ENCODE data around the gene UTS2B. TPM values are rescaled to one million over a fixed set of nuclear protein-coding genes. Genes with fewer than 3 reads are reported as not detected.
"Not testable (repeated sequence)": the region's sequence is repeated elsewhere in the genome, so short reads cannot be mapped to it uniquely, and the experiment has no call there.

Gene UTS2B
- total RNA-seq, 1 experiment from 2014 or later = 4.7 TPM

GRCh38 chr3:191275751-191276150, 54.6 kb downstream of the UTS2B start:
- no peaks in the 10 kb centered on the region for H3K36me3 ChIP-seq (ENCODE audit: insufficient read depth, low read length, poor library complexity, severe bottlenecking)
- intact Hi-C loops (cut with micrococcal nuclease; ENCODE audit: unreplicated experiment) = no loop called here
- no peak overlapping the region for H3K4me3 ChIP-seq (ENCODE audit: low read depth, low read length, poor library complexity, severe bottlenecking)
- BruUV-seq (replicated peaks) = no TSS peak
- DNase-seq (ENCODE audit: low spot score) = no peak
- H3K4me1 ChIP-seq (ENCODE audit: insufficient read depth, low read length, poor library complexity, severe bottlenecking) = peaks cover 7% of the 10 kb centered on the region
- no peaks in the 10 kb centered on the region for H3K27me3 ChIP-seq (replicated peaks; ENCODE audit: insufficient read depth, low read depth, low read length, poor library complexity)
- CTCF ChIA-PET = no interaction called here
- H3K9me3 ChIP-seq (ENCODE audit: low read depth, low read length, poor library complexity, severe bottlenecking) = peaks cover 5% of the 10 kb centered on the region
- TF ChIP-seq CTCF (conservative IDR thresholded peaks at IDR 0.05; ENCODE audit: low read depth, low read length) = no peak
- no peak for TF ChIP-seq EZH2 (IDR thresholded peaks at IDR 0.05; ENCODE audit: borderline replicate concordance, low read depth, low read length, poor library complexity, severe bottlenecking)
- POLR2A ChIA-PET (ENCODE audit: low non-redundant PET) = no interaction called here
- no peak overlapping the region for H3K27ac ChIP-seq (ENCODE audit: low read depth, low read length, poor library complexity, severe bottlenecking)

- H3K27ac ChIP-seq (ENCODE audit: low read depth, low read length, poor library complexity, severe bottlenecking); CTCF ChIA-PET; intact Hi-C loops (cut with micrococcal nuclease; ENCODE audit: unreplicated experiment); BruUV-seq (replicated peaks); H3K4me1 ChIP-seq (ENCODE audit: insufficient read depth, low read length, poor library complexity, severe bottlenecking); H3K36me3 ChIP-seq (ENCODE audit: insufficient read depth, low read length, poor library complexity, severe bottlenecking); H3K27me3 ChIP-seq (replicated peaks; ENCODE audit: insufficient read depth, low read depth, low read length, poor library complexity); H3K9me3 ChIP-seq (ENCODE audit: low read depth, low read length, poor library complexity, severe bottlenecking); H3K4me3 ChIP-seq (ENCODE audit: low read depth, low read length, poor library complexity, severe bottlenecking); POLR2A ChIA-PET (ENCODE audit: low non-redundant PET); DNase-seq (ENCODE audit: low spot score): not testable (repeated sequence)
Observed at GRCh38 chr3:191275244-191275643, 55.1 kb downstream of the UTS2B start.

- no peaks in the 10 kb centered on the region for H3K4me1 ChIP-seq (ENCODE audit: insufficient read depth, low read length, poor library complexity, severe bottlenecking)
- ChIA-PET POLR2A (ENCODE audit: low non-redundant PET) (no interaction called here), CTCF (interaction anchor here (0.7 kb wide), 1 partner anchor 38 kb away, joined by 7 read pairs; no protein-coding TSS in a partner anchor)
- no peaks in the 10 kb centered on the region for H3K36me3 ChIP-seq (ENCODE audit: insufficient read depth, low read length, poor library complexity, severe bottlenecking)
- H3K27me3 ChIP-seq (replicated peaks; ENCODE audit: insufficient read depth, low read depth, low read length, poor library complexity) = no peaks in the 10 kb centered on the region
- no TSS peak for BruUV-seq (replicated peaks)
- no peak overlapping the region for H3K4me3 ChIP-seq (ENCODE audit: low read depth, low read length, poor library complexity, severe bottlenecking)
- no peak for DNase-seq (ENCODE audit: low spot score)
- no peak overlapping the region for H3K27ac ChIP-seq (ENCODE audit: low read depth, low read length, poor library complexity, severe bottlenecking)
- intact Hi-C loops (cut with micrococcal nuclease; ENCODE audit: unreplicated experiment) = no loop called here
- H3K9me3 ChIP-seq (ENCODE audit: low read depth, low read length, poor library complexity, severe bottlenecking) = peaks cover 5% of the 10 kb centered on the region
- TF ChIP-seq CTCF (conservative IDR thresholded peaks at IDR 0.05; ENCODE audit: low read depth, low read length) = no peak
- no peak for TF ChIP-seq EZH2 (IDR thresholded peaks at IDR 0.05; ENCODE audit: borderline replicate concordance, low read depth, low read length, poor library complexity, severe bottlenecking)
Observed at GRCh38 chr3:191269289-191270085, 60.8 kb downstream of the UTS2B start.

- Histone ChIP-seq H3K27ac (ENCODE audit: low read depth, low read length, poor library complexity, severe bottlenecking) (no peak overlapping the region), H3K36me3 (ENCODE audit: insufficient read depth, low read length, poor library complexity, severe bottlenecking) (no peaks in the 10 kb centered on the region), H3K9me3 (ENCODE audit: low read depth, low read length, poor library complexity, severe bottlenecking) (peaks cover 5% of the 10 kb centered on the region), H3K4me1 (ENCODE audit: insufficient read depth, low read length, poor library complexity, severe bottlenecking) (no peaks in the 10 kb centered on the region), H3K4me3 (ENCODE audit: low read depth, low read length, poor library complexity, severe bottlenecking) (no peak overlapping the region), H3K27me3 (replicated peaks; ENCODE audit: insufficient read depth, low read depth, low read length, poor library complexity) (no peaks in the 10 kb centered on the region)
- CTCF ChIA-PET = interaction anchor here (0.7 kb wide), 1 partner anchor 37 kb away, joined by 7 read pairs; no protein-coding TSS in a partner anchor
- intact Hi-C loops (cut with micrococcal nuclease; ENCODE audit: unreplicated experiment) = no loop called here
- BruUV-seq (replicated peaks) = no TSS peak
- no peak for DNase-seq (ENCODE audit: low spot score)
- POLR2A ChIA-PET (ENCODE audit: low non-redundant PET) = no interaction called here
- TF ChIP-seq CTCF (conservative IDR thresholded peaks at IDR 0.05; ENCODE audit: low read depth, low read length) (no peak), EZH2 (IDR thresholded peaks at IDR 0.05; ENCODE audit: borderline replicate concordance, low read depth, low read length, poor library complexity, severe bottlenecking) (no peak)
Observed at GRCh38 chr3:191268737-191269136, 61.6 kb downstream of the UTS2B start.

Data from A673 (cell line).